DOHH2 (cell line): ENCODE data around the gene TIGIT.

ENCODE experiments used
- EZH2phosphoT487 ChIP-seq: fragments of 200-600 bp; sonication (generic); IDR thresholded peaks from 2 replicates; pipeline ENCODE4 v1.6.1; 2017; ENCODE audit warnings: borderline replicate concordance, mild to moderate bottlenecking, antibody characterized with exemption, low read length, moderate library complexity, mixed read lengths
- TF ChIP-seq, protein P1 (sequence below): fragments of 200-600 bp; sonication (generic); IDR thresholded peaks from one replicate; pipeline ENCODE4 v1.5.1; 2014; ENCODE audit warnings: antibody characterized with exemption, mild to moderate bottlenecking, low read depth, low read length; ENCODE audit not compliant: poor library complexity, severe bottlenecking

GRCh38 chr3:114308830-114309229 is 15.0 kb downstream of the TIGIT start:
- TF ChIP-seq, protein P1, sequence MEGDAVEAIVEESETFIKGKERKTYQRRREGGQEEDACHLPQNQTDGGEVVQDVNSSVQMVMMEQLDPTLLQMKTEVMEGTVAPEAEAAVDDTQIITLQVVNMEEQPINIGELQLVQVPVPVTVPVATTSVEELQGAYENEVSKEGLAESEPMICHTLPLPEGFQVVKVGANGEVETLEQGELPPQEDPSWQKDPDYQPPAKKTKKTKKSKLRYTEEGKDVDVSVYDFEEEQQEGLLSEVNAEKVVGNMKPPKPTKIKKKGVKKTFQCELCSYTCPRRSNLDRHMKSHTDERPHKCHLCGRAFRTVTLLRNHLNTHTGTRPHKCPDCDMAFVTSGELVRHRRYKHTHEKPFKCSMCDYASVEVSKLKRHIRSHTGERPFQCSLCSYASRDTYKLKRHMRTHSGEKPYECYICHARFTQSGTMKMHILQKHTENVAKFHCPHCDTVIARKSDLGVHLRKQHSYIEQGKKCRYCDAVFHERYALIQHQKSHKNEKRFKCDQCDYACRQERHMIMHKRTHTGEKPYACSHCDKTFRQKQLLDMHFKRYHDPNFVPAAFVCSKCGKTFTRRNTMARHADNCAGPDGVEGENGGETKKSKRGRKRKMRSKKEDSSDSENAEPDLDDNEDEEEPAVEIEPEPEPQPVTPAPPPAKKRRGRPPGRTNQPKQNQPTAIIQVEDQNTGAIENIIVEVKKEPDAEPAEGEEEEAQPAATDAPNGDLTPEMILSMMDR = no peak
- TF ChIP-seq EZH2phosphoT487 = no peak
